Ovary (tissue), 3 donors: ENCODE results near the gene TCP11.

Experiments used
- POLR2A ChIP-seq: fragments of 450-650 bp; IDR thresholded peaks from one replicate; pipeline ENCODE4 v1.6.1; 2017; ENCODE audit warnings: antibody characterized with exemption, mild to moderate bottlenecking, moderate library complexity
- TF ChIP-seq, protein P1 (sequence below), 3 donors: fragments of 450-650 bp in 2 of 3; fragments of 200-600 bp in 1 of 3; IDR thresholded peaks; one replicate each; pipeline versions ENCODE4 v1.5.1 to v1.8.0; 2016 to 2022; ENCODE audit warnings: antibody characterized with exemption in 3 of 3, mild to moderate bottlenecking in 1 of 3
- donor health status: DM: no; HTN: no; CAD: no.

GRCh38 chr6:35165630-35166071 is 24.5 kb upstream of the TCP11 start:
- TF ChIP-seq, protein P1, sequence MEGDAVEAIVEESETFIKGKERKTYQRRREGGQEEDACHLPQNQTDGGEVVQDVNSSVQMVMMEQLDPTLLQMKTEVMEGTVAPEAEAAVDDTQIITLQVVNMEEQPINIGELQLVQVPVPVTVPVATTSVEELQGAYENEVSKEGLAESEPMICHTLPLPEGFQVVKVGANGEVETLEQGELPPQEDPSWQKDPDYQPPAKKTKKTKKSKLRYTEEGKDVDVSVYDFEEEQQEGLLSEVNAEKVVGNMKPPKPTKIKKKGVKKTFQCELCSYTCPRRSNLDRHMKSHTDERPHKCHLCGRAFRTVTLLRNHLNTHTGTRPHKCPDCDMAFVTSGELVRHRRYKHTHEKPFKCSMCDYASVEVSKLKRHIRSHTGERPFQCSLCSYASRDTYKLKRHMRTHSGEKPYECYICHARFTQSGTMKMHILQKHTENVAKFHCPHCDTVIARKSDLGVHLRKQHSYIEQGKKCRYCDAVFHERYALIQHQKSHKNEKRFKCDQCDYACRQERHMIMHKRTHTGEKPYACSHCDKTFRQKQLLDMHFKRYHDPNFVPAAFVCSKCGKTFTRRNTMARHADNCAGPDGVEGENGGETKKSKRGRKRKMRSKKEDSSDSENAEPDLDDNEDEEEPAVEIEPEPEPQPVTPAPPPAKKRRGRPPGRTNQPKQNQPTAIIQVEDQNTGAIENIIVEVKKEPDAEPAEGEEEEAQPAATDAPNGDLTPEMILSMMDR (IDR thresholded peaks at IDR 0.05): no peak
- no peak for TF ChIP-seq POLR2A
